Right cardiac atrium (tissue), 5 donors: Measurements from ENCODE around the gene PLOD2. TPM values are rescaled to one million over a fixed set of nuclear protein-coding genes. Genes with fewer than 3 reads are reported as not detected.

Source experiments
- ATAC-seq, 2 donors: fragments of 200-7000 bp; cut with Tn5 transposase; one replicate each; pipeline versions ENCODE4 v1.8.0 to v1.9.1; 2020; ENCODE audit warnings: moderate library complexity in 2 of 2, mild to moderate bottlenecking in 1 of 2
- DNase-seq, 3 donors: peaks; one replicate each; pipeline ENCODE4 v3.0.0-alpha.2; 2020
- H3K27ac ChIP-seq: one replicate; pipeline ENCODE4 v1.5.1; 2013; ENCODE audit warnings: mild to moderate bottlenecking, low read length, control low read depth, moderate library complexity
- H3K27me3 ChIP-seq: one replicate; pipeline ENCODE4 v1.6.1; 2013; ENCODE audit not compliant: control insufficient read depth, insufficient read depth
- H3K4me1 ChIP-seq: one replicate; pipeline ENCODE4 v1.6.1; 2013; ENCODE audit warnings: low read length; ENCODE audit not compliant: control insufficient read depth, insufficient read depth
- H3K4me3 ChIP-seq: one replicate; pipeline ENCODE4 v1.5.1; 2013; ENCODE audit warnings: low read length, control low read depth
- H3K9me3 ChIP-seq: one replicate; pipeline ENCODE4 v1.6.1; 2013; ENCODE audit warnings: low read length; ENCODE audit not compliant: control insufficient read depth
- WGBS: extraction: QIAGEN DNeasy Blood & Tissue Kit; methylation state at CpG from one replicate; pipeline ENCODE4 v1.1.7; 2013; 5-methylcytosine and 5-hydroxymethylcytosine counted together
- intact Hi-C, 4 donors: fragments of 100-400 bp; cut with DNase I; formaldehyde crosslinking; loops; one replicate each; pipeline versions ENCODE4 v1.11.0 to v1.14.0; 2022 to 2023
- polyA plus RNA-seq: library from polyadenylated mRNA; stranded (reverse); fragments of 200-250 nt; gene quantifications from one replicate; pipeline ENCODE4 v1.2.3, GENCODE V29; 2013
- total RNA-seq, 4 donors: library from RNA; stranded (reverse); fragmentation: NEBNext Ultra II Directional; extraction: Animal tissue kit (Norgen Biotek cat#: 25700); gene quantifications; one replicate each; pipeline ENCODE4 v1.2.1, GENCODE V29; 2021
- donor health status: healthy with polysubstance abuse.
- donor health status: DM: no; HTN: yes; CAD: no.
- donor health status: DM: no; HTN: no; CAD: no.
- donor health status: DM: no; HTN: yes; CAD: no; lungs with severe emphysema.
- donor health status: DM: yes; HTN: yes; CAD: no.

The PLOD2 gene
- total and polyA plus RNA-seq, 5 donors = 20.3 to 30.8 (median 30.3) TPM

DNA sequence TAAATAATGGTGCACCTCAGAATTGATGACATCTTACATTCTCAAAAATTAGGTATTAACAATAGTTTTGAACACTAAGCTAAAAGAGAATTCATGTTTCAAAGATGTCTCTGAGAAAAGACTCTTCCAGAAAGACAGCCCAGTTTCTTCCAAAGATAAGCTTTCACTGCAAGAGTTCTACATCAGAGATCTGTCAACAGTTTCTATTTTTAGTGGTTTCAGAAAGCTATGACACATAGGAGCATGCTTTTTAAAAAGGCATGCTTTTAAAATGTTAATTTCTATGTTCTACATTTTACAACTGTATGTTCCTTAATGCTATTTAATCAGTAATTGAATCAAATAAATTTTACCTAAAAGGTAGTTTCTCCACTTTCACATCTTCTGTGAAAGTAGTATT is 88.2 kb downstream of the PLOD2 start:
- H3K27ac ChIP-seq = no peak overlapping the region
- no peaks in the 10 kb centered on the region for H3K9me3 ChIP-seq
- ATAC-seq = no peak
- no peak for DNase-seq
- no peaks in the 10 kb centered on the region for H3K4me1 ChIP-seq
- H3K4me3 ChIP-seq = no peak overlapping the region
- H3K27me3 ChIP-seq = no peaks in the 10 kb centered on the region
- intact Hi-C loops = loop anchor here in 1 of 4 donors (5.0 kb wide), 1 partner anchor 109 kb away; no protein-coding TSS in a partner anchor

DNA sequence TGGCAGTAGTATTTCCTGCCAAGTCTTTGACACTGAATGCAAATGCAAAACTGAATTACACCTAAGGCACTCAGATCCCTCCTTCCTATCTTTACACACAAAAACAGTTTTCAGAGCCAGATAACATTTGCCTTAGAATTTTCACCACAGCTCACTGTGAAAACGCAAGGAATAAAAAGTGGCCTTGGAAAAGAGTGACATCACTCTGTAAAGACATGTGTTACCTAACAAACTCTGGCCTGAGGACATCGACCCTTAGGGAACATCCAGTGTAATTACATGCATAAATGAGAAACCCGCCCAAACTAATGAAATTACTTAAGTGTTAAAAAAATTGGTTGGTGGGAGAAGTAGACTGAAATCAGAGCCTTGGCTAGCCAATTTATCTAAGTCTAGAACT is 88.9 kb downstream of the PLOD2 start:
- ATAC-seq = peak in 1 of 2 donors; percentile 32
- WGBS = 44% methylated on average over 3 of the region's 3 CpGs
- no peak overlapping the region for H3K27ac ChIP-seq
- no peak overlapping the region for H3K4me3 ChIP-seq
- H3K27me3 ChIP-seq = no peaks in the 10 kb centered on the region
- H3K4me1 ChIP-seq = no peaks in the 10 kb centered on the region
- no peaks in the 10 kb centered on the region for H3K9me3 ChIP-seq
- DNase-seq = no peak
- intact Hi-C loops = loop anchor here in 1 of 4 donors (5.0 kb wide), 1 partner anchor 110 kb away; no protein-coding TSS in a partner anchor

DNA sequence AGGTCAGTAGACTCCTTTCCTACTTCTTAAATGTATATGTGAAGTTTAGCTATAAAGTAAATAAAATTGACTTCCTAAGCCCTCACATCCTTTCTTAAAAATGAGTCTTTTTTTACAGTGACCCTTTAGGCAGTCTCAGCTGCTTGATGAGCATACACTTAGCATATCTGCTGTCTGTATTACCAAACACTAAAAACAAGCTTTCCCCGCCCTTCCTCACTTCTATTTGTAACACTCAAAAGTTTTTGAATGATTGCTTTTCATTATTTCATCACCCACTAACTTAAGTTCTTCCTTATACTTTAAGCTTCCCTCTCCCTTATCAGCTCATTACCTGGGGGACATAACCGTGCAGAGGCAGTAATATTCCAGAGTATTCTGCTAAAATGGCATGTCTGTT is 89.4 kb downstream of the PLOD2 start:
- DNase-seq (no peak), ATAC-seq (peak in 1 of 2 donors; percentile 13)
- H3K4me1 ChIP-seq = no peaks in the 10 kb centered on the region
- 45% methylated on average over 2 of the region's 2 CpGs for WGBS
- intact Hi-C loops = loop anchor here in 1 of 4 donors (5.0 kb wide), 1 partner anchor 111 kb away; no protein-coding TSS in a partner anchor
- H3K27me3 ChIP-seq = no peaks in the 10 kb centered on the region
- H3K27ac ChIP-seq = no peak overlapping the region
- no peak overlapping the region for H3K4me3 ChIP-seq
- H3K9me3 ChIP-seq = no peaks in the 10 kb centered on the region

DNA sequence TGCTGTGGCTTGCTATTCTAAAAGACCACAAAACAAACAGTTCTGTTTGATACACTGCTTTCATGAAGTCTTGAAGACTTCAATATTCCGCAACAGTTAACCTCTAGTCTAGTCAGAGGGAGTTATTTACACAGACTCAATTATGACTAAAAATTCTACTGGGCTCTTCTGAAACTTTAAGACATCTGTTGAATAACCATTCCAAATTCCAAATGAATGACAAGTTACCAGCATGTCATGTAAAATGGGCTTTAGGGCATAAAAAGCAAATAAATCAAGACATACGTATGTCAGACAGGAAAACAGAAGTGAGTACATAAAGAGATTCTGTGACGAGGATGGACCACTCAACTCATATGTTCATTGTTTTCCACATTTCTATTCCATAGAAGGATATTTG is 93.9 kb downstream of the PLOD2 start:
- Histone ChIP-seq H3K27me3 (no peaks in the 10 kb centered on the region), H3K9me3 (no peaks in the 10 kb centered on the region), H3K4me3 (no peak overlapping the region), H3K4me1 (no peaks in the 10 kb centered on the region), H3K27ac (no peak overlapping the region)
- no peak for DNase-seq
- intact Hi-C loops = loop anchor here in 3 of 4 donors (5.0 to 10.0 kb wide), 4 partner anchors 118 to 518 kb away; no protein-coding TSS in a partner anchor
- WGBS = 92% methylated on average over 3 of the region's 3 CpGs
- ATAC-seq = no peak

DNA sequence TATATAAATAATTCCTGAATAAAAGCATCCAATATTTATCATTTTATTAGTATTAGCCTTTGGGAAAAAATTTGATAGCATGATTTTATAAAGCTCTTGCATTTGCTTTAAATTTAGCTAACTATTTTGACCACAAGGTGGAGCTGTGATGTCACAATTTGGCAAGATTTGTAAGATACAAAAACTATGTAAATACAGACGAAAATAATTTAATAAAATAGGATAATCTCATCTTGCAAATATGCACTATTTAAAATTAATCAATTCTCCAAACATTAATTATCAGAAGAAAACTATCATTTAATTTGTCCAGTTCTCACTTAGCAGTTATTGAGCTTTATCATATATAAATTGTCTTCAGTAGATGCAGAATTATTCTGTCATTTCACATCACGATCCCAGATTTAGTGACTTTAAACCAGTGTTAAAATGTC is 95.4 kb downstream of the PLOD2 start:
- no peak overlapping the region for H3K27ac ChIP-seq
- ATAC-seq (no peak), DNase-seq (no peak)
- 37% methylated on average over 2 of the region's 2 CpGs for WGBS
- H3K9me3 ChIP-seq = no peaks in the 10 kb centered on the region
- H3K4me1 ChIP-seq = no peaks in the 10 kb centered on the region
- intact Hi-C loops = loop anchor here in 3 of 4 donors (2.0 to 10.0 kb wide), 5 partner anchors 119 to 519 kb away; no protein-coding TSS in a partner anchor
- H3K27me3 ChIP-seq = no peaks in the 10 kb centered on the region
- no peak overlapping the region for H3K4me3 ChIP-seq

DNA sequence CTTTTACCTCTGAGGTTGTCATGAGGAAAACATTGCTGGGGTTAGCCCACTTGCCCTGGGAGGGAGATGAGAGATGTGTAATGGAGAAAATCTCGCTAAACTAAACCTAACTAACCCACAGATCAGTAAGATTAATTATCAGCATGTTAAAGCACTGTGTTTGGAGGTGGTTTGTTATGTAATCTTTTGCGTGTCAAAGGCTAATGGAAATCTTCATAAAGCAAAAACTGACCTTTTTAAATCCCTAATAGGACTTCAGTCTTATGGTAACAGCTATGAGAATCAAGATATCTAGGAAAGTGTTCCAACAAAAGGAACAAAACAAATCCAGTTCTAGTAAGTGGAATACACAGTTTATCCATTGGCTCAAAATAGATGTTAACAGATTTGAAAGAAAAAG is 102.7 kb downstream of the PLOD2 start:
- no peaks in the 10 kb centered on the region for H3K27me3 ChIP-seq
- no peak overlapping the region for H3K4me3 ChIP-seq
- ATAC-seq = no peak
- DNase-seq = no peak
- H3K4me1 ChIP-seq = no peaks in the 10 kb centered on the region
- H3K9me3 ChIP-seq = no peaks in the 10 kb centered on the region
- H3K27ac ChIP-seq = no peak overlapping the region
- WGBS = 85% methylated on average over 2 of the region's 2 CpGs
- intact Hi-C loops = no loop called here

DNA sequence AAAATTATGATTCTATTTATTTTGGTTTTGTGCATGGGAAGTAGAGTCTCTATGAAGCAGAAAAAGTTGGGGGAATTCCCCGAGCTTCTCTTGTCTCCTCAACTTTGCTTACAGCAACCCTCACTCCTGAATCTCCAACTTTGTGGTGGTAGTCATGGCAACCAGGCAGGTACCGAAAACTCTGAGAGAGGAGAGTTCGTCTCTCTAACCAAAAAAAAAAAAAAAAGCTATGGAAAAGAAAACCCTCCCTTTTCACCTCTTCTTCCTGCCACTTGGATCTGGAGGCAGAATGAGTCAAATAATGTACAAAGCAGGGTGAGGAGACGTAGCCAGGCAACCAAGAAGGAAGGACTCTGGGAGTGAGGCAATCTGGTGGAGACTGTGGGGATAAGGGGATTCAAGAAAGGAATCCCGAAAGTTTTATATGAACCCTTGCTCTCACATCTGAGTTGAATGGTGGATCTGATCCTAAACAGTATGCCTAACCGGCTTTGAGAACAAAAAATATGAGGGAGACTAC is 108.1 kb downstream of the PLOD2 start:
- Histone ChIP-seq H3K9me3 (no peaks in the 10 kb centered on the region), H3K27me3 (no peaks in the 10 kb centered on the region), H3K4me1 (no peaks in the 10 kb centered on the region), H3K4me3 (no peak overlapping the region), H3K27ac (no peak overlapping the region)
- WGBS = 90% methylated on average over 6 of the region's 6 CpGs
- DNase-seq (no peak), ATAC-seq (no peak)
- intact Hi-C loops = no loop called here

DNA sequence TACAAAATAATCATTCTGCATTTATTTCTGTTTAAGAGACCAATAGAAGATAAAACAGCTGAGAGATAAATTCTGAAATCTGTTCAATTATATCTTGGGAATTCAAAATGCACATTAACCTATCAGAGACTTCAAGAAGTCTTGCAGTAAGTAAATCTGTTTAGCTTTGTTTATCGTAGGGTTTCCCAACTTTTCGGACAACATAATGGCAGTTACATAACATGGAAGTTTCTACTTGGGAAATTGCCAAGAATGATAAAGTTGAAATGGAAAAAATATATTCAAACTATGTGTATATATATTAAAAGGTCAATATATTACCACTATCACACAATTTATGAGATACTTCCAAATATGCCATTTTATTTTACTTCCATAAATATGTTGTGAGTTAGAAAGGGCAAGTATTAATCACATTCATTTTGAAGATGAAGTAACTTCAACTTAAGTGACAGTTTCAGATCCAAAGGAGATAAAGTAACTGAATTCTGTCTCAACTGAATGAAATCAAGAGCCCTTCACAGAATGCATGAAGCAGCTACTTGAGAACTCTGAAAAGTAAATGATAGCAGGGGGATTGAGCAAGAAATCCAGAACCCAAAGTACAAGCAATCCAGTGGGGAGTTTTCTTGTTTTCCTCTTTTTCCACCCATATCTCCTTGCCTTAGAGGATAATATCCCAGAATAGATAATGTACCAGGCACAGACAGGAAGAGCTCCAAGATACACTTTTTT is 108.8 kb downstream of the PLOD2 start:
- ATAC-seq = peak in 1 of 2 donors; percentile 60
- no peaks in the 10 kb centered on the region for H3K4me1 ChIP-seq
- H3K4me3 ChIP-seq = no peak overlapping the region

DNA sequence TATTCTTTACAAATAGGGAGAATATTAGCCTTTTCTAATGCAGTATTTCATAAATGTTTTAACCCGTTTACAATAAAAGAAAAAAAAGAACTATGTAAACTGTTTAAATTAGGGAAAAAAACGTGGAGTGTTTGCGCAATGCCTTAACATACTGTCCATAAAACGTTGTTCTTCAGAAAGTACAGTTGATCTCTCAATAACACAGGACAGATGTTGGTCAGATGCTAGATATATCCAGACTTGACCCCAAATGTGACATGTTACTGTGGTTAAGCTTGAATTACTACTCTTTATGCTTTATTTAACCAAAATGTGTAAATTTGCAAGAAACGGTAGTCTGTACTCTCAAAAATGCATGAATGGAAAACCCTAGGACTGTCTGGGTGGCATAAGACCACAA is 110.3 kb downstream of the PLOD2 start:
- no peaks in the 10 kb centered on the region for H3K9me3 ChIP-seq
- no peak for DNase-seq
- H3K27me3 ChIP-seq = no peaks in the 10 kb centered on the region
- no peak overlapping the region for H3K4me3 ChIP-seq
- intact Hi-C loops = no loop called here
- ATAC-seq = no peak
- 83% methylated on average over 5 of the region's 5 CpGs for WGBS
- H3K27ac ChIP-seq = no peak overlapping the region
- H3K4me1 ChIP-seq = no peaks in the 10 kb centered on the region

More for the DNA sequence above, 108.8 kb downstream of the PLOD2 start:
- H3K27me3 ChIP-seq = no peaks in the 10 kb centered on the region
- H3K27ac ChIP-seq = no peak overlapping the region
- DNase-seq = no peak
- WGBS = 70% methylated on average over 2 of the region's 2 CpGs
- intact Hi-C loops = no loop called here
- H3K9me3 ChIP-seq = no peaks in the 10 kb centered on the region

DNA sequence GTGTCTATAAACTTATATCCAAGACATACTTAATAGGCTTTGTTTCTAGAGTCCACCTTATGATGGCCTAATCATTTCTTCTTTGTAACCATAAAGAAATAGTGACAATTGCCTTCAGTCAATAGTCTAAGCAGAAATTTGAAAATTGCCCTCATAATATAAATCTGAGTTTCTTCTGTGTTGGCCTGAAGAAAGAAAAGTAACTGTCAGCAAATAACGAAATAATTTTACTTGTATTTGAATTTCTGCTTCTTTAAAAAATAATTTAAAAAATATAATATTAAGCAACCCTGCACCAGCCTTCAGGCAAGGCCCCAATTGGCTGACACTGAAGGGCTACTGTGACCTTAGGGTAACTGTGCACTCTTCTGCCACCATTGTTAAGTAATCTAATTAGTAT is 113.5 kb downstream of the PLOD2 start:
- ATAC-seq (no peak), DNase-seq (no peak)
- Histone ChIP-seq H3K4me1 (no peaks in the 10 kb centered on the region), H3K27ac (no peak overlapping the region), H3K27me3 (no peaks in the 10 kb centered on the region), H3K9me3 (no peaks in the 10 kb centered on the region), H3K4me3 (no peak overlapping the region)
- WGBS = 89% methylated on average over 1 of the region's 1 CpG
- intact Hi-C loops = no loop called here

DNA sequence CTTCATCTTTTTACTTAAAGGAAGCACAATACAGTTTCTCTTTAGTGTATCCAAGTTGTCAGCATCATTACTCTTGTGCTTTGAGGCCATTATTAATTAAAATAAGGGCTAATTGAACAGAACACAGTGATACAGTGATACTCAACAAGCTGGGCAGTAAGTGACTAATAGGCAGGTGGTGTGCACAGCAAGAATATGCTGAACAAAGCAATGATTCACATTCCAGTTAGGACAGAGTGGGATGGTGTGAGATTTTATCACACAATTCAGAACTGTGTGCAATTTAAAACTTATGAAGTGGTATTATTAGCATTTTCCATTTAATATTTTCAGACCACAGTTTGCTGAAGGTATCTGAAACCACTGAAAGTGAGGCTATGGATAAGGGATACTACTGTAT is 116.9 kb downstream of the PLOD2 start:
- Histone ChIP-seq H3K4me1 (no peaks in the 10 kb centered on the region), H3K4me3 (no peak overlapping the region), H3K27ac (no peak overlapping the region), H3K27me3 (no peaks in the 10 kb centered on the region), H3K9me3 (no peaks in the 10 kb centered on the region)
- intact Hi-C loops = no loop called here
- DNase-seq (no peak), ATAC-seq (no peak)
